GM19043 (cell line): Measurements from ENCODE around the gene XCL2.
"Not testable (repeated sequence)": the region's sequence is repeated elsewhere in the genome, so short reads cannot be mapped to it uniquely, and the experiment has no call there.

ENCODE experiments used
- ATAC-seq: cut with Tn5 transposase; IDR thresholded peaks from one replicate; pipeline ENCODE4 v1.9.1; 2021; ENCODE audit warnings: low read depth; ENCODE audit not compliant: unreplicated experiment

The XCL2 gene

GRCh38 chr1:168561989-168562388 is 18.2 kb upstream of the XCL2 start:
- no peak for ATAC-seq

- ATAC-seq, result no peak
Observed at GRCh38 chr1:168560370-168560769, 16.6 kb upstream of the XCL2 start.

- no peak for ATAC-seq
Observed at GRCh38 chr1:168556647-168557046, 12.8 kb upstream of the XCL2 start.

GRCh38 chr1:168555508-168556046 is 11.8 kb upstream of the XCL2 start:
- no peak for ATAC-seq

- ATAC-seq, result no peak
Observed at GRCh38 chr1:168554603-168555483, 11.0 kb upstream of the XCL2 start.

- no peak for ATAC-seq
Observed at GRCh38 chr1:168553680-168554553, 10.1 kb upstream of the XCL2 start.

GRCh38 chr1:168552961-168553360 is 9.2 kb upstream of the XCL2 start:
- no peak for ATAC-seq

GRCh38 chr1:168551688-168552087 is 7.9 kb upstream of the XCL2 start:
- no peak for ATAC-seq

GRCh38 chr1:168550971-168551370 is 7.2 kb upstream of the XCL2 start:
- ATAC-seq, result no peak

- not testable (repeated sequence) for ATAC-seq
Observed at GRCh38 chr1:168546553-168546895, 2.7 kb upstream of the XCL2 start.

- ATAC-seq, result not testable (repeated sequence)
Observed at GRCh38 chr1:168545678-168546552, 2.1 kb upstream of the XCL2 start.

- ATAC-seq, result not testable (repeated sequence)
Observed at GRCh38 chr1:168542978-168543377, 819 bp downstream of the XCL2 start.

- not testable (repeated sequence) for ATAC-seq
Observed at GRCh38 chr1:168540798-168541197, 3.0 kb downstream of the XCL2 start.

- peak; percentile 81 for ATAC-seq
Observed at GRCh38 chr1:168535536-168535935, 8.3 kb downstream of the XCL2 start.

GRCh38 chr1:168531615-168532345 is 12.0 kb downstream of the XCL2 start:
- ATAC-seq, result no peak

- no peak for ATAC-seq
Observed at GRCh38 chr1:168529518-168529917, 14.3 kb downstream of the XCL2 start.

GRCh38 chr1:168521401-168522000 is 22.3 kb downstream of the XCL2 start:
- ATAC-seq, result no peak

GRCh38 chr1:168520832-168521231 is 23.0 kb downstream of the XCL2 start:
- ATAC-seq, result no peak

- ATAC-seq, result no peak
Observed at GRCh38 chr1:168520052-168520751, 23.6 kb downstream of the XCL2 start.
